Pancreas (tissue), 10 donors: ENCODE measurements around the gene COL5A1. TPM values are rescaled to one million over a fixed set of nuclear protein-coding genes. Genes with fewer than 3 reads are reported as not detected.
A peak's percentile ranks its signal among the peaks of the same experiment; 100 is the strongest.
"Not testable (repeated sequence)": the region's sequence is repeated elsewhere in the genome, so short reads cannot be mapped to it uniquely, and the experiment has no call there.

Experiments
- ATAC-seq, 4 donors: fragments of 200-7000 bp; cut with Tn5 transposase; one replicate each; pipeline versions ENCODE4 v1.8.0 to v1.9.1; 2020; ENCODE audit warnings: mild to moderate bottlenecking in 4 of 4, moderate library complexity in 4 of 4
- DNase-seq, 6 donors: peaks; one replicate each; pipeline ENCODE4 v3.0.0-alpha.2; 2020
- FAIRE-seq: peaks from 2 replicates; lab custom pipeline; 2012; peaks lifted over from hg19 to GRCh38; lab: Jason Lieb, UNC
- H3K27ac ChIP-seq, 4 donors: fragments of 200-600 bp; sonication (generic); 1 replicate in 3 of 4; 2 replicates in 1 of 4; pipeline versions ENCODE4 v1.5.0 to v1.8.0; 2020
- H3K27me3 ChIP-seq, 4 donors: fragments of 200-600 bp; one replicate each; pipeline ENCODE4 v1.8.0; 2021
- H3K36me3 ChIP-seq, 3 donors: fragments of 200-600 bp; sonication (generic) in 1 of 3; one replicate each; pipeline versions ENCODE4 v1.5.0 to v1.8.0; 2020 to 2021
- H3K4me1 ChIP-seq, 3 donors: fragments of 200-600 bp; one replicate each; pipeline ENCODE4 v1.8.0; 2021
- H3K4me3 ChIP-seq, 4 donors: fragments of 200-600 bp; sonication (generic) in 2 of 4; one replicate each; pipeline versions ENCODE4 v1.5.0 to v1.8.0; 2020 to 2021
- H3K9me3 ChIP-seq, 4 donors: fragments of 200-600 bp; one replicate each; pipeline ENCODE4 v1.8.0; 2021
- WGBS, 2 donors: extraction: QIAGEN DNeasy Blood & Tissue Kit; methylation state at CpG; one replicate each; pipeline ENCODE4 v1.1.7; 2013; 5-methylcytosine and 5-hydroxymethylcytosine counted together
- intact Hi-C, 3 donors: fragments of 100-400 bp; cut with DNase I; formaldehyde crosslinking; loops; one replicate each; pipeline versions ENCODE4 v1.11.1 to v1.14.2; 2022
- polyA plus RNA-seq, 2 donors: library from polyadenylated mRNA; stranded (reverse); fragments of 200-250 nt; gene quantifications; one replicate each; pipeline ENCODE4 v1.2.3, GENCODE V29; 2013
- total RNA-seq, 6 donors: library from RNA; stranded (reverse); fragmentation: NEBNext Ultra II Directional in 4 of 6; extraction: Animal tissue kit (Norgen Biotek cat#: 25700) in 4 of 6; gene quantifications; one replicate each; pipeline versions ENCODE4 v1.2.1 to v1.2.4, GENCODE V29; 2021 to 2023
- TF ChIP-seq, protein P1 (sequence below), 4 donors: fragments of 200-600 bp; sonication (generic) in 3 of 4; IDR thresholded peaks; one replicate each; pipeline versions ENCODE4 v1.5.0 to v1.8.0; 2021; ENCODE audit warnings: antibody characterized with exemption in 4 of 4
- donor health status: healthy with polysubstance abuse.
- donor health status: DM: no; HTN: no; CAD: no; lungs with moderate emphysema.
- donor health status: DM: no; HTN: no; CAD: no.
- donor health status: control.
- donor health status: control.
- donor health status: Bipolar disorder and iron deficiency.
- donor health status: DM: yes; HTN: yes; CAD: no.
- donor health status: DM: no; HTN: no; CAD: no.
- donor health status: DM: no; HTN: no; CAD: no.
- donor health status: DM: yes; HTN: yes; CAD: no.

COL5A1 gene
- total and polyA plus RNA-seq, 8 donors: 1.2 to 62.8 (median 3.5) TPM

DNA sequence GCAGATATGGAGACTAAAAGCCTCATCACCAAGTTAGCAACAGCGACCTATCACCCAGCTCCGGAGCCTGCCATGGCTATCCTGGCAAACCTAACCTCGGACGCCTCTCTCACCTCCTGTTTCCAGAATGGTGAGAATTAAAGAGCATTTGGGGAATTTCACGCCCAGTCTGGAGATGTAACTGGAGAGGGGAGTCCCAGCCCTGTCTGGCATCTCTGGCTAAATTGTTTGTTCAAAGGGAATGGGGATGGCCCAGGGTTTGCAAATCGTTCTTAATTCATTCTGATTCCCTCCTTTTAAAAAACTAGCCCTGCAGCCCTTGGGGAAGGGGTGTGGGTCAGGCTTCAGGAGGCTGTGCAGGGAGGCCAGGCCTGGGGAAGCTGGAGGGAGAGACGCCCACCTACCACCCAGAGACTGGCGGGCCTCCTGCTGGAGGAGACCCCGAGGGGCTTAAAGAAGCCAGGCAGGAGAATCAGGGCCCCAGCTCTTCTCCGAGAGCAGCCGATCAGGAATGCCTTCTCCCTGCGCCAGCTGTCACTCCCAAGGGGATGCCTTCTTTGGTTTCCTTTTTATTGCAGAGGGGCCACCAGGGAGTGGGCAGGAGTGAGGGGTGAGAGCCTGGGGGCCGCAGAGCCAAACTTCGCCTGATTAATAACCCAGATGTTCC lies 964 bp upstream of the COL5A1 start:
- no peak overlapping the region for H3K27ac ChIP-seq

DNA sequence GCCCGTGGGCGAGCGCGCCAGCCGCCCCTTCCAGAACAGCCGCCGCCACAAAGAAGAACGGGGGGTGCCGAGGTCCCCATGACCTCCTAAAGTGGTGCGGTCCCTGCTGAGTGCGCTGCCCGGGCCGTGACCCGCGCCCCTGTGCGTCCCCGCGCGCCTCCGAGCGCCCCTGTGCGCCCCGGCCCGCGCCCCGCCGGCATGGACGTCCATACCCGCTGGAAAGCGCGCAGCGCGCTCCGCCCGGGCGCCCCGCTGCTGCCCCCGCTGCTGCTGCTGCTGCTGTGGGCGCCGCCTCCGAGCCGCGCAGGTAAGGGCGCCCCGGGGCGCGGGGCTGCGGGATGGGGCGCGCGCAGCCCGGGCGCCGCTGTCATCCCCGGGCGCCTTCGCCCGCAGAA lies 384 bp downstream of the COL5A1 start:
- no peaks in the 10 kb centered on the region for H3K36me3 ChIP-seq
- H3K27ac ChIP-seq: no peak overlapping the region
- H3K9me3 ChIP-seq: no peaks in the 10 kb centered on the region
- TF ChIP-seq, protein P1, sequence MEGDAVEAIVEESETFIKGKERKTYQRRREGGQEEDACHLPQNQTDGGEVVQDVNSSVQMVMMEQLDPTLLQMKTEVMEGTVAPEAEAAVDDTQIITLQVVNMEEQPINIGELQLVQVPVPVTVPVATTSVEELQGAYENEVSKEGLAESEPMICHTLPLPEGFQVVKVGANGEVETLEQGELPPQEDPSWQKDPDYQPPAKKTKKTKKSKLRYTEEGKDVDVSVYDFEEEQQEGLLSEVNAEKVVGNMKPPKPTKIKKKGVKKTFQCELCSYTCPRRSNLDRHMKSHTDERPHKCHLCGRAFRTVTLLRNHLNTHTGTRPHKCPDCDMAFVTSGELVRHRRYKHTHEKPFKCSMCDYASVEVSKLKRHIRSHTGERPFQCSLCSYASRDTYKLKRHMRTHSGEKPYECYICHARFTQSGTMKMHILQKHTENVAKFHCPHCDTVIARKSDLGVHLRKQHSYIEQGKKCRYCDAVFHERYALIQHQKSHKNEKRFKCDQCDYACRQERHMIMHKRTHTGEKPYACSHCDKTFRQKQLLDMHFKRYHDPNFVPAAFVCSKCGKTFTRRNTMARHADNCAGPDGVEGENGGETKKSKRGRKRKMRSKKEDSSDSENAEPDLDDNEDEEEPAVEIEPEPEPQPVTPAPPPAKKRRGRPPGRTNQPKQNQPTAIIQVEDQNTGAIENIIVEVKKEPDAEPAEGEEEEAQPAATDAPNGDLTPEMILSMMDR (IDR thresholded peaks at IDR 0.05): no peak
- no peak for DNase-seq
- no peaks in the 10 kb centered on the region for H3K4me1 ChIP-seq
- 1% methylated on average over 33 to 58 of the region's 58 CpGs for WGBS, 2 donors
- ATAC-seq: peak in 1 of 4 donors; percentile 8
- FAIRE-seq: no peak
- H3K27me3 ChIP-seq: no peaks in the 10 kb centered on the region
- peak overlapping the region; percentile 23 to 55 (median 38) for H3K4me3 ChIP-seq
- intact Hi-C loops: no loop called here

More for the DNA sequence above, 964 bp upstream of the COL5A1 start:
- Histone ChIP-seq H3K36me3 (no peaks in the 10 kb centered on the region), H3K27me3 (no peaks in the 10 kb centered on the region), H3K9me3 (no peaks in the 10 kb centered on the region), H3K4me3 (peak overlapping the region in 2 of 4 donors; percentile 42 to 55), H3K4me1 (no peaks in the 10 kb centered on the region)
- 42 to 50% methylated on average over 14 of the region's 14 CpGs for WGBS, 2 donors
- FAIRE-seq (no peak), ATAC-seq (no peak), DNase-seq (no peak)
- intact Hi-C loops: no loop called here
- TF ChIP-seq, protein P1 (IDR thresholded peaks at IDR 0.05): no peak

DNA sequence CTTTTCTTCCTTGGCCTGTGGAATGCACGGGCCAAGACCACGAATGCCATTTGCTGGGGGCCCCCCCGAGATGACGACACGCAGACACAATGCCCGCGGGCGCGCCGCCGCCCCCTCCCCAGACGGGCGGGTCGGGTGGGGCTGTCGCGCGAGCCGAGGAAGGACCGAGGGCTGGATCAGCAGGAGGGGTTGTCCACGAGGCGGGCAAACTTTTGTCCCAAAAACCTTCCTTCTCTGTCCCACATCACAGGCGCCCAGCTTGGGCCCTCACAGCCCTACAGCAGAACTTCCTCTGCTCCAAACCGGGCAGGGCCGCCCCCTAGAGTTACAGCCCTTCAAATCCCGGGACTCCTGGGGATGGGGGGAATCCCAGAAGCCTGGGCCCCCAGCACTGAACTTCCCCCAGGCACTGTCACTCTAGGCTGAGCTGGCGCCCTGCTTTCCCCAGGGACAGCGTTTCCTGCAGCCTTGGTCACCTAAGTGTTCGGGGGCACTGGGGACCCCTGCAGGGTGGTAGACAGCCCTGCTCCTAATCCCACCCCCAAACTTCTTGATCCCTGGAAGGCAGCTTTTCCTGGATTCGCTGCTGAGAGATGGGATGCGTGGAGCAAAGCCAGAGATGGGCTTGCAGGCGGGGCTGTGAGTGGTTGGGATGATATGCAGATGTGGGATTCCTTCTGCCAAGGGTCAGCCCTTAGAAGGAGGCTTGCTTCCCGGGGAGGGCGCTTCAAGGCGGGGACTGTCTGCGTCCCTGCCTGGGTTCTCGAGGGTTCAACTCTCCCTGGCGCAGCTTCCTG lies 980 bp downstream of the COL5A1 start:
- TF ChIP-seq, protein P1 (IDR thresholded peaks at IDR 0.05): no peak
- intact Hi-C loops: no loop called here
- FAIRE-seq (no peak), DNase-seq (peak in 2 of 6 donors; percentile 22), ATAC-seq (no peak)
- H3K9me3 ChIP-seq: no peaks in the 10 kb centered on the region
- no peak overlapping the region for H3K27ac ChIP-seq
- no peaks in the 10 kb centered on the region for H3K4me1 ChIP-seq
- H3K36me3 ChIP-seq: no peaks in the 10 kb centered on the region
- H3K4me3 ChIP-seq: peak overlapping the region in 3 of 4 donors; percentile 23 to 55 (median 42)
- no peaks in the 10 kb centered on the region for H3K27me3 ChIP-seq
- WGBS, 2 donors: 3 to 11% methylated on average over 25 to 37 of the region's 37 CpGs

DNA sequence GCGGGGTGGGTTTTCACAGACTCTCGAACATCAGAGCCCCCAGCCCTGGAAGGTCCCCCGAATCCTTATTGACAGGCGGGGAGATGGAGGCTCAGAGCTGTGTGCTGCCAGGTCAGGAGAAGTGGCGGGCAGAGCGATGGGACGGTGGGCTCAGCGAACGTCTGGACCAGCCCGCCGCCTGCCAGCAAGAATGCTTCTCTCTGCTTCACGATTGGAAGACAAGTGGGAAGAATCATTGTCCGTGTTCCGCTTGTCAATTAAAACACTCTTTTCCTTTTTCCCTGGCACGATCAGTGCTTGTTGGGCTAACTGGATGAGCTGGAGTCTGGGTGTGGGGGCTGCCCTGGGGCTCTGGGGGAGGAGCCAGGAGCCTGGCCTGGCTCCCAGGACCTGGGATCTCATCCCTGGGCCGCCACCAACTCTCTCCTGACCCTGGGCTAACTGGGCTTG lies 1.6 kb downstream of the COL5A1 start:
- no peaks in the 10 kb centered on the region for H3K9me3 ChIP-seq
- H3K36me3 ChIP-seq: no peaks in the 10 kb centered on the region
- FAIRE-seq (no peak), DNase-seq (no peak), ATAC-seq (no peak)
- H3K27me3 ChIP-seq: no peaks in the 10 kb centered on the region
- H3K4me3 ChIP-seq: peak overlapping the region in 1 of 4 donors; percentile 55
- WGBS, 2 donors: 25 to 27% methylated on average over 15 to 16 of the region's 16 CpGs
- TF ChIP-seq, protein P1 (IDR thresholded peaks at IDR 0.05): no peak
- H3K27ac ChIP-seq: no peak overlapping the region
- intact Hi-C loops: no loop called here
- no peaks in the 10 kb centered on the region for H3K4me1 ChIP-seq

DNA sequence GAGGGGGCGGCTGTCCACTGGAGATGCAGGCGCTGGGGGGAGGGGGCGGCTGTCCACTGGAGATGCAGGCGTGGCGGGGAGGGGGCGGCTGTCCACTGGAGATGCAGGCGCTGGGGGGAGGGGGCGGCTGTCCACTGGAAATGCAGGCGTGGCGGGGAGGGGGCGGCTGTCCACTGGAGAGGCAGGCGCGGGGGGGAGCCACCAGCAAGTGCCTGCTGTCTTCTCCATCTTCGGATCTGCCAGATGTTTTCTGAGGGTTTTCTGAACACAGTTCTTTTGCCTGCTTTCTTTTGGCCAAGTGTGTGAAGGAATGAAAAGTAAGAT lies 2.8 kb downstream of the COL5A1 start:
- DNase-seq, H3K27ac ChIP-seq, ATAC-seq, FAIRE-seq, H3K27me3 ChIP-seq, H3K4me3 ChIP-seq, H3K4me1 ChIP-seq, H3K36me3 ChIP-seq, intact Hi-C loops, H3K9me3 ChIP-seq: not testable (repeated sequence)
- WGBS, 2 donors: 51 to 55% methylated on average over 7 to 8 of the region's 14 CpGs
